NOMO-1 (cell line): ENCODE results near the gene PDE6G.
"Not testable (repeated sequence)": the region's sequence is repeated elsewhere in the genome, so short reads cannot be mapped to it uniquely, and the experiment has no call there.

Experiments used
- DNase-seq, 2 experiments: peaks; one replicate each; lab custom pipeline; 2025; ENCODE audit not compliant: unreplicated experiment in 2 of 2; lab: John Stamatoyannopoulos, UW

The PDE6G gene

DNA sequence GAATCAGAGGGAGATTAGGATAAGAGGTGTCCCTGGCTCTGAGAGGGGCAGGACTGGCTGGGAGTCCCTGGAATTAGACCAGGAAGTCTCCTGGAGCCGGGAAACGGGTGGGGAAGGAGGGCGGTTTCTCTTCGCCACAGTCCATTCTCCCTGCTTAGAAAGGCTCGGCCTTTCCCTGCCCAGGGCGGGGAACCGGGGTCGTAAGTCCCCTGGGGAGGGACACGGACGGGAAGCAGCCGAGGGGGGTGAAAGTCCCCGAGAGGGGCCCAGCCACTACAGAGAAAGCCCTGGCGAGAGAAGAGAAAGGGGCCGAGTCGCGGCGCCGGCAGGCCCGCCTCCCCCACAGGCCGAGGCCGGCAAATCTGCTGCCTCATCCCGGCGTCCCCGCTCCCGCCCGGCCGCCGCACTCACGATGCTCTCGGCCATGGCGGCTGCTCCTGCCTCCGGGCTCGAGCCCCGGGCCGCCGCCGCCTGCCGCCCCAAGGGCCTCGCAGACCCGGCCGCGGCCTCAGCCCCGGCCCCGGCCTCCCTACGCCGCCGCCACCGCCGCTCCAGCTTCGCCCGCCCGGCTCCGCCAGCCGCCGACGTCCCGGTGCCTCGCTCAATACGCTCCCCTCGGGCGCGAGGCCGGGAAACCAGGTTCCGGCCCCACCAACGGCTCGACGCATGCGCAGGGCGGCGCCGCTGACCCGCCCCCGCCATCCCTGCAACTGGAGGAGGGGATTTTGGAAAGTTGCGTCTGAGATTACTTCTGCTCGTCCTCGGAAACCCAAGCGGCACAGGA lies 19.6 kb downstream of the PDE6G start, which contains the start of the genes NPLOC4 and TSPAN10:
Gene NPLOC4 (minus strand): TSS at position 608 of the 784 bp plus-strand sequence. CDS start 182 bp downstream, at position 426.
Gene TSPAN10 (plus strand): TSS at position 692 of the 784 bp plus-strand sequence. CDS start 5,217 bp downstream, outside the sequence.
- peak; percentile 50 to 66 for DNase-seq

DNA sequence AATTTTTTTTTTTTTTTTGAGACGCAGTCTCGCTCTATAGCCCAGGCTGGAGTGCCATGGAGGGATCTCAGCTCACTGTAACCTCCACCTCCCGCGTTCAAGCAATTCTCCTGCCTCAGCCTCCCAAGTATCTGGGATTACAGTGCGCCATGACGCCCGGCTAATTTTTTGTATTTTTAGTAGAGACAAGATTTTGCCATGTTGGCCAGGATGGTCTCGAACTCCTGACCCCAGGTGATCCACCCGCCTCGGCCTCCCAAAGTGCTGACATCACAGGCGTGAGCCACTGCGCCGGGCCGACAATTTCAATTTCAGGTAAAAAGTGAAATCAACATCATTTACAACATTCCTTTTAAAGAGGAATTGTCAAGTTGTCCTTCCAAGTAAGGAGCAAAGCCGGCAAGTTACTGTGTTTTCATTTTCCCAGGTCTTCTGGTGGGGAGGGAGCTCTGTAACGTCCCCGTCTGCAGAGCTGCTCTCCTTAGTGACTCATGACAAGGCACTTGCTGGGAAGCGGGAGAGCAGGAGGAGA lies 20.3 kb downstream of the PDE6G start:
- DNase-seq = no peak

DNA sequence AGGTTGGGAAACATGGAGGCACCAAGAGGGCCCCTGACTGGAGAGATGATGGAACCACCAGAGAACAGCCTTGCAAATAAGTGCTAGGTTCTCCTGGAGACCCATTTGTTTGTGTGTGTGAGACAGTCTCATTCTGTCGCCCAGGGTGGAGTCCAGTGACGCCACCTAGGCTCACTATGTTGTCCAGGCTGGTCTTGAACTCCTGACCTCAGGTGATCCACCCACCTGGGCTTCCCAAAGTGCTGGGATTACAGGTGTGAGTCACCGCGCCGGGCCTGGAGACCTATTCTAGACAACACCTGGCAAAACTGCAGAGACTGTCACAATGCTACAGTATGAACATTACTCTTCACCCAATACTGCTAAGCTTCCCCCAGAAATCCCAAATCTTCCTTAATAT lies 20.9 kb downstream of the PDE6G start:
- no peak for DNase-seq

DNA sequence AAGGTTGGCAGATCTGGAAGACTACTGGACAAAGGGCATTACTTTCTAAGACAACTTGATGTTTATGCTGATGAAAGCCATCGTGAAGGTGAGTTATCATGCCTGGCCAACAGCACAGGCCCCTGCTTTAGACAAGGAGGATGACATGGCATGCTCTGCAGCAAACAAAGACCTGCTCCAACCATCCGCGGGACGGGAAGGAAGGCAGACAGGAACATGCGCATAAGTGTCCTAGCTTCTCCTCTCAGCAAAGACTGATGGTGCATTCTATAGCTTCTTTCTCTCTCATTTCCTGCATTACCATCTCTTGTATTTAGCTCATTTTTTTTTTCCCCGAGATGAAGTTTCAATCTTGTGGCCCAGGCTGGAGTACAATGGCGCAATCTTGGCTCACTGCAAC lies 24.9 kb downstream of the PDE6G start:
- no peak for DNase-seq

DNA sequence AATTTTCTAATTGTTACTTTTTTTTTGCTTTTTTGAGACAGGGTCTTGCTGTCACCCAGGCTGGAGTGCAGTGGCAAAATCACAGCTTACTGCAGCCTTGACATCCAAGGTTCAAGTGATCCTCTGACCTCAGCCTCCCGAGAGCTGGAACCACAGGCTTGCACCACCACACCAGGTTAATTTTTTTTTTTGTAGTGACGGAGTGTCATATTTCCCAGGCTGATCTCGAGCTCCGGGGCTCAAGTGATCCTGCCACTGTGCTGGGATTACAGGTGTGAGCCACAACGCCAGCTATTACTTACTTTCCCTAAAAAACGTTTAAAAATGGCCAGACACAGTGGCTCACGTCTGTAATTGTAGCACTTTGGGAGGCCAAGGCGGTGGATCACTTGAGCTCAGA lies 26.1 kb downstream of the PDE6G start:
- no peak for DNase-seq

DNA sequence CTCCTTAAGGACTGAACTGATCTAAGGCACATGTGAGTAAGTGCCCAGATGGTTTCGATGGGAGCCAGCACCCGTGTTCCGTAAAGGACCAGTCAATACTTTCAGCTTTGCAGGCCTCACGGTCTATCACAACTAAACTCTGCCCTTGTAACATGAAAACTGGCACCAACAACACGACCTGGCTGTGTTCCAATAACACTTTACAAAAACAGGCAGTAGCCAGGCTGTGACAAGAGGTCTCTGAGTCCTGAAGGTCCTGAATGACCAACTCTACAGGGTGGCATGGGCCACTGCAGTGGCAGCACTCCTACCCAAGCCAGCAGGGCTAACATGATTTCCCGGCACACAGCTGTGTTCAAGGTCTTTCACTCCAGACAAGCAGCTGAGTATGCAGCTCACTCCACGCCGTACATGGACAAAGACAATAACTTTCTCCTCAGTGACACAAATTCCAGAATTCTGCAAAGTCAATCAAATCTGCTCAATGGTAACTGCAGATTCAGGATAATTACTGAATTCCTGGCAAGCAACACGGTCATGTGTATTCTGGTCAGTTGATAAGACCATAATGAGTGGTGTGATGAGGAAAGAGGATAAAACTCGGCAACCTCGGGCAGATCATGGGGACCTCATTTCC lies 34.7 kb downstream of the PDE6G start:
- DNase-seq = no peak

DNA sequence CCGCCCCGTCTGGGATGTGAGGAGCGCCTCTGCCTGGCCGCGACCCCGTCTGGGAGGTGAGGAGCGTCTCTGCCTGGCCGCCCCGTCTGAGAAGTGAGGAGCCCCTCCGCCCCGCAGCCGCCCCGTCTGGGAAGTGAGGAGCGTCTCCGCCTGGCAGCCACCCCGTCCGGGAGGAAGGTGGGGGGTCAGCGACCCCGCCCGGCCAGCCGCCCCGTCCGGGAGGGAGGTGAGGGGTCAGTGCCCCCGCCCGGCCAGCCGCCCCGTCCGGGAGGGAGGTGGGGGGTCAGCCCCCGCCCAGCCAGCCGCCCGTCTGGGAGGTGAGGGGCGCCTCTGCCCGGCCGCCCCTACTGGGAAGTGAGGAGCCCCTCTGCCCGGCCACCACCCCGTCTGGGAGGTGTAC lies 38.0 kb downstream of the PDE6G start:
- DNase-seq = not testable (repeated sequence)

DNA sequence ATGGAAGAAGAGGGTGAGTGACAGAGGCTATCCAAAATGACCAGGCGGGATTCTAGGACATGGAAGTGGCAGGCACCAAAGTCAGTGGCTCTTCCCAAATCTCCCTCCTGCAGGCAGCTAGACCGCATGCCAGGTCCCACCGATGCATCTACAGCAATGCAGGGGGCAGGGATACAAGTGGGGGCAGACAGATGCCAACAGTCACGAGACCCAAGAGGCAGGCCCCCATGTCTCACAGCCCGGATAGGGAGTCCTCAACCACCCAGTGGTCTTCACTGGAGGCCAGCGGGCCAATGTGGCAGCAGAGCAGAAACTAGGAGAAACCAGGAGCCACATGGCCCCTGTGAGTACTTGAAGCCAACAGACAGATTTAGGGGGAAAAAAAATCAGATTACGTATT lies 39.5 kb downstream of the PDE6G start:
- no peak for DNase-seq

DNA sequence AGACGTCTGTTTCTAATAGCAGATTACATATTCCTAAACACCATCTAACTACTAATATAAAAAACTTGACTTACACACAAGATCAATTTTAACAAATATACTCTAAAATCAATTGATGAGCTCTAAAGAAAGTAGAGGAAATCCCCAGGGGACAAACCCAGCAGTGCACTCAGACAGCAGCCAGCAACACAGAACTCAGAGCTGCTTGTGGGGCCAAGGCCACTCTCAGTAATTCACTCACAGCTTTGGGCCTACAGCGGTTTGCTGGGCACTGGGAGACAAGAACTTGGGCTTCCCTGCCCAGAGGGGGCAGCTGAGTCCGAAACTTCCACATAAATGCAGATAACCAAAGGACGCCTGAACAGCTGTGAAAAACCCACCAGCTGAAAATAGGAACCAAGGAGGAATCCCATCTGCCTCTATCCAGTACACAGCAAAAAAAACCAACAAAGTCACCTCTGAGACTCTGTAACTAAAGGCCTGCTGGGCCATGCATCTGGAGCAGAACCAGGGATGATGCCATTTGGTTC lies 40.9 kb downstream of the PDE6G start:
- DNase-seq = no peak

DNA sequence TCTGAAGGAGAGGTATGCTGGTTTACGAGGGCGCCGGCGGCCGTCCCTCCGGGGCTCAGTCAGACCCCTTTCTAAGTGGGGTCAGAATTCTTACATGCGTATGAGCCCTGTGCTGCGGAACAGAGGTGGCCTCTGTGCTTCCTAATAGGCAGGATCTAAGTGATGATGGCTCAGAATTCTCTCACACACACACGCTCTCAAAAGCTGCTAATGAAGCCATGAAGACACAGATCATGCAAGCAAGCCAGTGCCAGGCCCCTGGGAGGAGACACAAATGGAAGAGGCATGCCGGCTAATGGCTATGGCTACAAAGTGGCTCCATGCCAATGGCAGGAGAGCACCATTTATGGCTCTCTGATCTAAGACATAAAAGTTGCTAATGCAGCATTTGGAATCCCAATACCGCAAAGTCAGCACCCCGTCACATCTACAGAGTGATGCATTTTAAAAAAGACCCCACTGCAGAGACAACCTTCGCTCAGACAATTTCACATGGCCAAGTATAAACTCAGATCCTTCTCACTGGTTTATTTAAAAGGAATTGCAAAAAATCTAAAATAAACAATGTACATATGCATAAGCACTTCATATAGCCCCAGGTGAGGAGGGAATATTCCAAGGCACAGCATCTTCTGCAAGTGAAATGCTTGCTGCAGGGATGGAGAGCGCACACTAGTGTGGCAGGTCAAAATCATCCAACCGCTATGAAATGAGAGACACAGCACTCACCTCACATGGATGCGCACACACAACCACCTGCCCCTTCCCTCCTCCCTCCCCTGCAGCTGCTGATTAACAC lies 44.0 kb downstream of the PDE6G start:
- DNase-seq = no peak

DNA sequence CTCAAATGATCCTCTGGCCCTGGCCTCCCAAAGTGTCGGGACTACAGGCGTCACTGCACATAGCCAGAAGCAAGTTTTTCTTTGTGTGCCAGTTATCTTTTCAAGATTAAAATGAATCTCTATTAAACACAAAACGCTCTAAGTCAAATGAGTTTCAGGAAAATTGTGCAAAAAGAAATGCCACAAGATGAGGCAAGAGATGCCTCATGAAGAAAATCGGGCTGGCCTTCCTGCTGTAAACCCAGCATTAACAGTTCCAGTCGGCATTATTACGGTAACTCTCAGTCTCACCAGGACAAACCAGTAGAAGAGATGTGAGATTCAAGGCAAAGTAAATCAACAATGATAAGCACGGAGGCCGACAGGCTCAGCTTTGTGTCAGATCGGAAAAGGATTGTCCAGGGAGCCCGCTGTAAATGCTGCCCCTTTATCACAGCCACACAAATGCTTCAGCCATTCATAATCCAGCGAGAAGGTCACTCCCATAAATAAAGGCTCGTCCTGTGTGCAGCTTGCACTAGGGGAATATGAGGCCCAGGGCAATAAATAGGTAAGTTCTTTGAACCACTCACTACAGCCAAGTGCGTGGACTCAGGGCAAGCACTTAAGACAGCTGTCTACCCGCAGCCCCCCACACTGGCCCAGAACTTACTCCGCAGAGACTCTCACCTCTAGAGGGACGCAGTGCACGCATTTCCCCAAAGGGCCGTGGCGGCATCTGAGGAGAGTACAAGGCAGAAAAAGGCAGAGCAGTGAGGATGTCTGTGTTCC lies 46.6 kb downstream of the PDE6G start:
- DNase-seq = peak in 1 of 2 experiments; percentile 6

DNA sequence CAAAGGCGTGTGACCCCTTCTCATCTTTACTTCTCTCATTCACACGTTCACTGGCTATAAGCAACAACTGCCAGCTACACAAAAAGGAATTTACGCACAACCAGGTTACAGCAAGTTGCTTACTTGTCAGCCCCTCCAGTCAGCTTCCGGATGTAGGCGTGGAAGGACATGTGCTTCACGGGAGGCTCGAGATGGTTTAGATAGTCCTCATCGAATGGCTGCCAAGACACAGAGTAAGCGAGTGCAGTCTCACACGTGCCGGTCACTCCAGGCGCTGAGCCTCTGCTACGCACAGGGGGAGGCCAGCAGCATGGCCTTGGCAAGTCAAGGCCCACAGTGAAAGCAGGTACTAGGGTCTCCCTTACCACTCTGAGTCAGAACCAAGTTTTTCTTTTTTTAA lies 47.7 kb downstream of the PDE6G start:
- DNase-seq = no peak

DNA sequence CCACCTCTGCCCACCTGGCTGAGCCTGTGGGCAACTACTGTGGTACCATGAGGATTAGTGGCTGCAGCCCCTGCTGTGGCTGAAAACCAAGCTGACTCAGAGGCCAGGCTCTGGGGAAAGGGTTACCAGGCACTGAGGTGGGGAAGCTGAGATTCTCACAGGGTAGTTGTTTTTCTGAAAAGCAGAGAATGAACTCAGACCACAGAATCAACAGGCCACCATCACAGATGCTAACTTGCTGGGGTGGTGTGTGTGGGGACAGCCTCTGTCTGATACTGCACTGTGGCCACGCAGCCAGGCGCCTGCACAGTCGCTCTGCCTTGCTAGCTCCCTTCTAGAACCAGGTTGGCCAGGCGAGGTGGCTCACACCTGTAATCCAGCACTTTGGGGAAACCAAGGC lies 48.3 kb downstream of the PDE6G start:
- no peak for DNase-seq

DNA sequence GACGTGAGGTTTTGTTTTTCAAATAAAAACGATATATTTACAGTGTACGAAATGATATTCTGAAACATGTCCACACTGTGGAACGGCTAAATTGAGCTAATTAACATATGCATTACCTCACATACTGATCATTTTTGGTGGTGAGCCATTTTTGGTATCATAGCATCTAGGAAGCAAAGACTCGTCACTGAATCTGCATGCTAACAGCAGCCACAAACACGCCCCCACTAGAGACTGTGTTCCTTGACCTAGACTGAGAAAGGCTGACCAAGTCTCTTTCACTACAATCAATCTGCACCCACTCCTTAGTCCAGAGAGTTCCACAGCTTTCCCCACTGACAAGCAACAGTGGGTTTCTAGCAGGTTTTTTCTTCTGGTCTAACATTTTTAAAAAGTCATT lies 48.9 kb downstream of the PDE6G start:
- DNase-seq = no peak

DNA sequence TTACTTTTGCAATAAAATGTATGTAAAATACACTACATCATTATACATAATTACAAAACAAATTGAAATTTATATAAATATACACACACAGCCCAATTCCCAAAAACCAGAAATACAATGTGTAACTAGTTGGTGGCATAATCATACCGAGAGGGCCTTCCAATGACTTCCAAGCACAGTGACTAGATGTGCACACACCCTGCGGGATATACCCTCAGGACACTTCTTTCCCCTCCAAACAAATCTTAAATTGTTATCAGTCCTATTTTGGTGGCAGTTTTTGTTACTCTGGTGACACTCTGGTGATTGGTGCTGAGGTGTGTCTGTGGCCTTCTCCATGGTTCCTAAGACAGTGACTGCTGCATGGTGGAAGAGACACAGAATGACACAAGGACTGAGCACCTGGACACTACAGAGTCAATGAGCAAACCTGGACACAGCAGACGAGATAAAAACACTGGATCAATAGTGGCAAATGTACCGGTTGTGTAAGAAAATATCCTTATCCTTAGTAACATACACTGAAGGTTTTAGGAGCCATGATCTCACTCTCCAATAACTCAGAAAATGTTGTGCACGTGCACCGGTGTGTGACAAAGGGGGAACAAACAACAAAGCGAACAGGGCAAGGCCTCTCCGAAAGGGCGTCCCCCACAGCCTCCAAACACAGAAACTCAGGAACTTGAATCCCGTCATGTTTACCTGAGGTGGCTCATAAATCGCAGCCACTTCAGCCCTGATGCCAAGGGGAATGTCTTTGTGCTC lies 52.3 kb downstream of the PDE6G start:
- DNase-seq = no peak

DNA sequence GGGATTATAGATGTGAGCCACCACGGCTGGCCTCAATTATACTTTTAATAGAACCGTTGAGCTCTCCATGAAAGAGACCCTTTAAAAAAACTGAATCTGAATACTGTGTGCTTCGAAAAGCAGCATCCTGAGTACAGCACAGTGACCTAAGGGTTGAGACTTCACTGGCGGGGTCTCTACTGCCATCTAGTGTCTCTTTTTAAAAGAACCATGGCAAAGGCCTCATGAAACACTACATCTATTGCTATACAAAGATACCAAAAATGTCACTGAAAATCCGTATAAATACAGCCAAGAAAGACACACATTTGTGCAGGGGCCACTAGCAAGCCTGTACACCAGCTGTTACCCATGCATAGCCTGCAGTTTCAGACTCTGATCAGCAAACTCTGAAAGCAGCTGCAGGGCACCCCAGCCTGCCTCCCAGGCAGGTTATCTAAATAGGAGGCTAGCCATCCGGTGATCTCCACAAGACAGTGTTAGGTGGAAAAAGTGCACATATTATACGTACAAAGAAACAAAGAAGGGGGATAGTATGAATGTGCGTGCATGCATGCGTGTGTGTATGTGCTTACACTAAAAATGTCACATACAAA lies 54.7 kb downstream of the PDE6G start:
- DNase-seq = peak in 1 of 2 experiments; percentile 75
